ENCODE results near the gene MDGA2.

Gene MDGA2

DNA sequence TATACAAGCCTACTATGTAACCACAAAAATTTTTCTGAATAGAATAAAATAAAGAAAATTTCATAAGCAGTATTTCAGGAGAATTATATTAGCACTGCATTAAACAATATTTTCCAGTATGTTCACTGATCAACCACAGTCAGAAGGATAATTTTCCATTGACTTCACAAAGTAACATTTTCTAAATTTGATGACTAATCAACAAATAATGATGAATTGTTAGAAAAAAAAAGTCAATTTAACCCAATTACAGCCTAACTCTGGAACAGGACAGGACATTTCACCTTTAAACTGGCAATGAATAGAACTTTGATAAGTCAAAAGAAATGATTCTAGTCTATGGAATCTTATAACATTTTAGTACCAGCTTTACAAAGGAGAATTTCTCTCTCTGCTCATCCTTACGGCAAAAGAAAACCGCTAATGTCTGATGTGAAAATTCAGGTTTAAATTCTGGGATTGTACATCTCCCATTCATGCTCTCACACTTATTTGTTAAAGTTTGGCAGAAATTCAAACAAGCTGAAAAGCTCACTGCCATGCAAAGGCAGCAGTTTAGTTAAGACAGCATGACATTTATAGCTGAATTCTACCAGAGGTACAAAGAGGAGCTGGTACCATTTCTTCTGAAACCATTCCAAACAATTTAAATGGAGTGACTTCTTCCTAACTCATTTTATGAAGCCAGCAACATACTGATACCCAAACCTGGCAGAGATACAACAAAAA, 84.5 kb downstream of the MDGA2 start:
- TF ChIP-seq CTCF (IDR thresholded peaks at IDR 0.05; ENCODE audit: low read depth, low read length): no peak
- H3K4me3 ChIP-seq (replicated peaks in 1 of 2; ENCODE audit: low read depth in 2 of 2, low read length in 2 of 2): no peak overlapping the region
- no peak for DNase-seq (ENCODE audit: low read depth in 2 of 2)

- no peak overlapping the region for H3K4me3 ChIP-seq (replicated peaks in 1 of 2; ENCODE audit: low read depth in 2 of 2, low read length in 2 of 2)
- no peak for DNase-seq (ENCODE audit: low read depth in 2 of 2)
- no peak for TF ChIP-seq CTCF (IDR thresholded peaks at IDR 0.05; ENCODE audit: low read depth, low read length)
These were observed 90.0 kb downstream of the MDGA2 start for GRCh38 chr14:47585447-47585846.

GRCh38 chr14:47567273-47567672, 108.1 kb downstream of the MDGA2 start:
- no peak for DNase-seq (ENCODE audit: low read depth in 2 of 2)
- H3K4me3 ChIP-seq (replicated peaks in 1 of 2; ENCODE audit: low read depth in 2 of 2, low read length in 2 of 2): no peak overlapping the region
- no peak for TF ChIP-seq CTCF (IDR thresholded peaks at IDR 0.05; ENCODE audit: low read depth, low read length)

- no peak for TF ChIP-seq CTCF (IDR thresholded peaks at IDR 0.05; ENCODE audit: low read depth, low read length)
- no peak for DNase-seq (ENCODE audit: low read depth in 2 of 2)
- no peak overlapping the region for H3K4me3 ChIP-seq (replicated peaks in 1 of 2; ENCODE audit: low read depth in 2 of 2, low read length in 2 of 2)
These were observed 117.5 kb downstream of the MDGA2 start for GRCh38 chr14:47557894-47558293.

- no peak for TF ChIP-seq CTCF (IDR thresholded peaks at IDR 0.05; ENCODE audit: low read depth, low read length)
- H3K4me3 ChIP-seq (replicated peaks in 1 of 2; ENCODE audit: low read depth in 2 of 2, low read length in 2 of 2): no peak overlapping the region
- DNase-seq (ENCODE audit: low read depth in 2 of 2): no peak
These were observed 120.1 kb downstream of the MDGA2 start for GRCh38 chr14:47555333-47555732.

DNA sequence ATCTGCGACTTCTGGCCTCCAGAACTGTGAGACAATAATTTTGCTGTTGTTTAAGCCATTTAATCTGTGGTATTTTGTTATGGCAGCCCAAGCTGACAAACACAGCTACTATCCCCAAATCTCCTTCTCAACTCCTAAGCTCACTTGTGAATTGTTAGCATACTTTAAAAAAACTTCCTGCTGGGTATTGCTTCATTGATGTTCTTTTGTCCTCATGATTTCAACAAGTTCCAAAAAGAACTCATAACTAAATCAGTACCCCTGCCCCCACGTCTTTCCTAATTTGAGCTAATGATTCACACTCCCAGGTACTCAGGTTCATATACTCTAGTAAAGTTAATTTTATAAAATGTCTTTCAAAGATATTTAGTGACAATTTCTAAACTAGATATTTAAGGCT, 125.5 kb downstream of the MDGA2 start:
- no peak for DNase-seq (ENCODE audit: low read depth in 2 of 2)
- TF ChIP-seq CTCF (IDR thresholded peaks at IDR 0.05; ENCODE audit: low read depth, low read length): no peak
- H3K4me3 ChIP-seq (replicated peaks in 1 of 2; ENCODE audit: low read depth in 2 of 2, low read length in 2 of 2): no peak overlapping the region

- no peak for DNase-seq (ENCODE audit: low read depth in 2 of 2)
- TF ChIP-seq CTCF (IDR thresholded peaks at IDR 0.05; ENCODE audit: low read depth, low read length): no peak
- no peak overlapping the region for H3K4me3 ChIP-seq (replicated peaks in 1 of 2; ENCODE audit: low read depth in 2 of 2, low read length in 2 of 2)
These were observed 131.9 kb downstream of the MDGA2 start for GRCh38 chr14:47543459-47543858.
